Neutrophil (primary cell): ENCODE data around the gene RESP18.

Experiments
- H3K27ac ChIP-seq: fragments of 200-600 bp; sonication (generic); 2 replicates; pipeline ENCODE4 v1.5.1; 2016; ENCODE audit warnings: mild to moderate bottlenecking, moderate library complexity
- H3K27me3 ChIP-seq: fragments of 200-600 bp; sonication (generic); 2 replicates; pipeline ENCODE4 v1.6.0; 2016; ENCODE audit warnings: mild to moderate bottlenecking
- H3K36me3 ChIP-seq: fragments of 200-600 bp; sonication (generic); 2 replicates; pipeline ENCODE4 v1.5.1; 2017
- H3K4me1 ChIP-seq, 2 experiments: fragments of 200-600 bp in 1 of 2; sonication (generic) in 1 of 2; 1 replicate in 1 of 2; 2 replicates in 1 of 2; pipeline versions ENCODE4 v1.5.1 to v1.6.1; 2013 to 2016; ENCODE audit warnings: low read depth in 1 of 2, low read length in 1 of 2, mild to moderate bottlenecking in 1 of 2, moderate library complexity in 1 of 2; ENCODE audit not compliant: control insufficient read depth in 1 of 2, insufficient read depth in 1 of 2
- H3K4me3 ChIP-seq, 2 experiments: fragments of 200-600 bp in 1 of 2; sonication (generic) in 1 of 2; 1 replicate in 1 of 2; 2 replicates in 1 of 2; pipeline ENCODE4 v1.5.1; 2013 to 2016; ENCODE audit warnings: low read depth in 1 of 2, low read length in 1 of 2, mild to moderate bottlenecking in 1 of 2, moderate library complexity in 1 of 2
- H3K9me3 ChIP-seq: fragments of 200-600 bp; sonication (generic); 2 replicates; pipeline ENCODE4 v1.5.1; 2016
- TF ChIP-seq, protein P1 (sequence below): fragments of 200-600 bp; sonication (generic); IDR thresholded peaks from 2 replicates; pipeline ENCODE4 v1.5.1; 2016; ENCODE audit warnings: antibody characterized with exemption

RESP18 gene

DNA sequence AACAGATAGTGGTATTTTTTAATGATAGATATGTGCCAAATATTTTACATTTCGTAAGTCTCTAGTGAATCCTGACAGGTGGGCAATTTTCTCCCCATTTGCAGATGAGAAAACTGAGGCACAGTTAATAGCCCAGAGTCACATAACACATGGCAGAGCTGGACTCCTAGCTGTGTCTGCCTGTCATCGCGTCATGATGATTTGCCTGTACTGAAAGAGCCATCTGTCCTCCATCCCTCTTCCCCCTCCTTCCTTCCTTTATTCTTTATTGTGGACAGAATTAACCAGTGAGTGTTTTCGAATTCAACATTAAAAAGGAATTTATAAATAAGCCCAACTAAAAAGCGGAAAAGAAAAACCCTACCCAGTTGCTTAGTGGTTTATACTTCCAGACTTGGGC lies 50.2 kb downstream of the RESP18 start:
- H3K4me3 ChIP-seq, result no peak overlapping the region
- TF ChIP-seq, protein P1, sequence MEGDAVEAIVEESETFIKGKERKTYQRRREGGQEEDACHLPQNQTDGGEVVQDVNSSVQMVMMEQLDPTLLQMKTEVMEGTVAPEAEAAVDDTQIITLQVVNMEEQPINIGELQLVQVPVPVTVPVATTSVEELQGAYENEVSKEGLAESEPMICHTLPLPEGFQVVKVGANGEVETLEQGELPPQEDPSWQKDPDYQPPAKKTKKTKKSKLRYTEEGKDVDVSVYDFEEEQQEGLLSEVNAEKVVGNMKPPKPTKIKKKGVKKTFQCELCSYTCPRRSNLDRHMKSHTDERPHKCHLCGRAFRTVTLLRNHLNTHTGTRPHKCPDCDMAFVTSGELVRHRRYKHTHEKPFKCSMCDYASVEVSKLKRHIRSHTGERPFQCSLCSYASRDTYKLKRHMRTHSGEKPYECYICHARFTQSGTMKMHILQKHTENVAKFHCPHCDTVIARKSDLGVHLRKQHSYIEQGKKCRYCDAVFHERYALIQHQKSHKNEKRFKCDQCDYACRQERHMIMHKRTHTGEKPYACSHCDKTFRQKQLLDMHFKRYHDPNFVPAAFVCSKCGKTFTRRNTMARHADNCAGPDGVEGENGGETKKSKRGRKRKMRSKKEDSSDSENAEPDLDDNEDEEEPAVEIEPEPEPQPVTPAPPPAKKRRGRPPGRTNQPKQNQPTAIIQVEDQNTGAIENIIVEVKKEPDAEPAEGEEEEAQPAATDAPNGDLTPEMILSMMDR, result no peak
- H3K4me1 ChIP-seq, result peaks cover 28 to 34% of the 10 kb centered on the region in 2 experiments
- H3K36me3 ChIP-seq, result peaks cover 61% of the 10 kb centered on the region
- no peaks in the 10 kb centered on the region for H3K27me3 ChIP-seq
- H3K9me3 ChIP-seq, result no peaks in the 10 kb centered on the region
- H3K27ac ChIP-seq, result no peak overlapping the region

DNA sequence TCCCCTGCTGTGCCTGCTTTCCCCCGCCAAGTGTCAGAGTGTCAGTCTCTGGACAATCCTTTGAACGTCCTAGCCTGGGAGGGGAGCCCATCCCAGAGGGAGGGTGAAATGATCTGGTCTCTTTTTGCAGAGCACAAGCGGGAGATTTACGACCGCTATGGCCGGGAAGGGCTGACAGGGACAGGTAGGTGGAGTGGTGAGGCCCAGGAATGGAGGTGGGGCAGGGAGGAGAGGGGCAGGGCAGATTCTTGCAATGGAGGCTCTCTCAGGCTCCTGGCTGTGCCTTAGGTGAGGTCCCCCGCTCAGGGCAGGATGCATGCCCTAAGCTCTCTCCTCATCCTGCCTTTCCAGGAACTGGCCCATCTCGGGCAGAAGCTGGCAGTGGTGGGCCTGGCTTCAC lies 51.0 kb downstream of the RESP18 start:
- Histone ChIP-seq H3K4me1 (peaks cover 29 to 35% of the 10 kb centered on the region in 2 experiments), H3K36me3 (peaks cover 57% of the 10 kb centered on the region), H3K27me3 (no peaks in the 10 kb centered on the region), H3K27ac (no peak overlapping the region), H3K9me3 (no peaks in the 10 kb centered on the region), H3K4me3 (no peak overlapping the region)
- TF ChIP-seq, protein P1, result no peak

DNA sequence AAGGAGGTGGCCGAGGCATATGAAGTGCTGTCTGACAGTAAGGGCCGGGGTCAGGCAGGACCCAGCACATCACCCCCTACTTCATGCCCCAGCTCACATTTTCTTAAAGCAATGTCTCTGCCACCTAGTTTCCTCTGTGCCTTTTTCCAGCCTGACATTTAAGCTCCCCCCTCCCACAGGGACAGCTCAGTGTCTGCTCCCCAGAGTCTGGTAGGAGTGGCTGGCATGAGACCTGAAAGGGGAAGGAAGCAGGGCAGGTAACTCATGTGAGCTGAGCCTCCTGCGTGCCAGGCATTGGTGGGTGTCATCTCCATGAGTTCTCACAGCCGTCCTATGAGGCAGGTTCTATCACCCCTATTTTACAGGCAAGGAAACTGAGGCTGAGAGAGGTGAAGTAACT lies 51.9 kb downstream of the RESP18 start:
- Histone ChIP-seq H3K9me3 (no peaks in the 10 kb centered on the region), H3K4me3 (peak overlapping the region in 1 of 2 experiments; percentile 81), H3K27me3 (no peaks in the 10 kb centered on the region), H3K36me3 (peaks cover 48% of the 10 kb centered on the region), H3K4me1 (peaks cover 29 to 35% of the 10 kb centered on the region in 2 experiments), H3K27ac (peak overlapping the region; percentile 98)
- TF ChIP-seq, protein P1, result no peak

DNA sequence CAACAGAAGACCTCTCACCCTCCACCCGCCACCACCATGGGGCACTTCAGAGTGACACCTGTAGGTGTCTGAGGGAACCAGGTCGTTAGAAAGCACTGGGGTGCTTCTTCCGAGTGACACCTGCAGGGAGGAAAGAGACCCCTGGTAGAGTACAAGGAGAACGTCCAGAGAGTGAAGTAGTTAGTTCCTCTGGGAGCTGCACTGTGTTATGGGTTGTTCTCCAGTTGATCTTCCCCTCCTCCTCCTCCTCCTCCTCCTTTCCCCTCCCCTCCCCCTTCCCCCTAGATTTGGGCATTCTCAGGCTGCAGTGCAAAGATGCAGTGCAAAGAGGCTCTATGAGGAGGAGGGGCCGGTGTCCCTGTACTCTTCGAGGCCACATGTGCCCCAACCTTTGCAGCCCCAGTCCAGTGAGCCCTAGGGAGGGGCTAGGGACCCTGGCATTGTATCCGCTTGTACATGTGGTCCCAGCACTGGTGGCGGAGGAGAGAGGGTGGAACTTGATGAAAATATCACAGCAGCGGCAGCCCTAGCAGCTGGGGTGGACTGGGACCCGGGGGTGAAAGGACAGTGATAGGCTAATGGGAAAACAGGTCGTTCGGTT lies 52.5 kb downstream of the RESP18 start:
- Histone ChIP-seq H3K4me1 (peaks cover 29 to 35% of the 10 kb centered on the region in 2 experiments), H3K9me3 (no peaks in the 10 kb centered on the region), H3K27ac (peak overlapping the region; percentile 98), H3K4me3 (peak overlapping the region; percentile 81 to 82), H3K36me3 (peaks cover 41% of the 10 kb centered on the region), H3K27me3 (no peaks in the 10 kb centered on the region)
- TF ChIP-seq, protein P1, result no peak

DNA sequence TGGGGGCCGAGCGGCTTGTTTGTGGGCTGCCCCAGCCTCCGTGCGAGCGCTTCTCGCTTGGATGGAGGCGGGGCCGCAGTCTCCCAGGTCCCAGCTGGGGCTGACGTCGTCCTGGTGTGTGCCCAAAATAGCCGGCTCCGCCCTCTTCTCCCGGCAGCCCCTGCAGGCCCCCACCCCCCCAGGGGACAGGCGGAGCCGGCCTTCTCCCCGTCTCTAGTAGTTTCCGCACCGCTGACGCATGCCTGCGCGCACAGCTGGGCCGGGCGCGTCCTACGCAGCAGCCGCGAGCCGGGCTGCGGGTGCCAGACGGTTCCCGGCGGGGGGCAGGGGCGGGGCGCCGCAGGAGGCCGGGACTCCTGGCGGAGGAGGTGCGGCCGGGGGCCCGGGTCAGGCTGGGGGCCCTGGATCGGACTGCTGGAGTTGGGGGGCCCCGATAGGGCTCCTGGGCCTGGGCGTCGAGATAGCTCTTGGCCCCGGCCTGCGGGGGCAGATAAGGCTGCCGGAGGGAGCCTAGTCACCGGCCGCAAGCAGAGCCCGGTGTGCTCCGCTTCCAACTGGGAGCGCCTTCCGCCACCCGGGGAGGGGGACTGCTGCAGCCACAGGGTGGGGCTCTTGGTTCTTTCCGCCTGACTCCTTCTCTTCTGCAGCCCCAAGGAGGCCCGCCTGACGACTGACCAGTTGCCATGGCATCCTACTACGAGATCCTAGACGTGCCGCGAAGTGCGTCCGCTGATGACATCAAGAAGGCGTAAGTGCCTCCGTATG lies 53.2 kb downstream of the RESP18 start, which contains the start of gene DNAJB2:
Gene DNAJB2 (plus strand): TSS at position 216 of the 765 bp plus-strand sequence. CDS start 468 bp downstream, at position 684.
- no peaks in the 10 kb centered on the region for H3K9me3 ChIP-seq
- TF ChIP-seq, protein P1, result no peak
- peaks cover 35% of the 10 kb centered on the region for H3K36me3 ChIP-seq
- H3K4me3 ChIP-seq, result peak within 1 kb of the TSS; percentile 81 to 82
- peaks cover 3% of the 10 kb centered on the region for H3K27me3 ChIP-seq
- peak within 1 kb of the TSS; percentile 98 for H3K27ac ChIP-seq
- peaks cover 29 to 35% of the 10 kb centered on the region in 2 experiments for H3K4me1 ChIP-seq
